ENCODE measurements around the gene ADNP2. TPM values are rescaled to one million over a fixed set of nuclear protein-coding genes. Genes with fewer than 3 reads are reported as not detected.

The ADNP2 gene, protein sequence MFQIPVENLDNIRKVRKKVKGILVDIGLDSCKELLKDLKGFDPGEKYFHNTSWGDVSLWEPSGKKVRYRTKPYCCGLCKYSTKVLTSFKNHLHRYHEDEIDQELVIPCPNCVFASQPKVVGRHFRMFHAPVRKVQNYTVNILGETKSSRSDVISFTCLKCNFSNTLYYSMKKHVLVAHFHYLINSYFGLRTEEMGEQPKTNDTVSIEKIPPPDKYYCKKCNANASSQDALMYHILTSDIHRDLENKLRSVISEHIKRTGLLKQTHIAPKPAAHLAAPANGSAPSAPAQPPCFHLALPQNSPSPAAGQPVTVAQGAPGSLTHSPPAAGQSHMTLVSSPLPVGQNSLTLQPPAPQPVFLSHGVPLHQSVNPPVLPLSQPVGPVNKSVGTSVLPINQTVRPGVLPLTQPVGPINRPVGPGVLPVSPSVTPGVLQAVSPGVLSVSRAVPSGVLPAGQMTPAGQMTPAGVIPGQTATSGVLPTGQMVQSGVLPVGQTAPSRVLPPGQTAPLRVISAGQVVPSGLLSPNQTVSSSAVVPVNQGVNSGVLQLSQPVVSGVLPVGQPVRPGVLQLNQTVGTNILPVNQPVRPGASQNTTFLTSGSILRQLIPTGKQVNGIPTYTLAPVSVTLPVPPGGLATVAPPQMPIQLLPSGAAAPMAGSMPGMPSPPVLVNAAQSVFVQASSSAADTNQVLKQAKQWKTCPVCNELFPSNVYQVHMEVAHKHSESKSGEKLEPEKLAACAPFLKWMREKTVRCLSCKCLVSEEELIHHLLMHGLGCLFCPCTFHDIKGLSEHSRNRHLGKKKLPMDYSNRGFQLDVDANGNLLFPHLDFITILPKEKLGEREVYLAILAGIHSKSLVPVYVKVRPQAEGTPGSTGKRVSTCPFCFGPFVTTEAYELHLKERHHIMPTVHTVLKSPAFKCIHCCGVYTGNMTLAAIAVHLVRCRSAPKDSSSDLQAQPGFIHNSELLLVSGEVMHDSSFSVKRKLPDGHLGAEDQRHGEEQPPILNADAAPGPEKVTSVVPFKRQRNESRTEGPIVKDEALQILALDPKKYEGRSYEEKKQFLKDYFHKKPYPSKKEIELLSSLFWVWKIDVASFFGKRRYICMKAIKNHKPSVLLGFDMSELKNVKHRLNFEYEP
- total RNA-seq (2022; extraction: Qiagen RNA extraction): 10.1 to 13.8 TPM (median 11.6 TPM) in 5 replicates

DNA sequence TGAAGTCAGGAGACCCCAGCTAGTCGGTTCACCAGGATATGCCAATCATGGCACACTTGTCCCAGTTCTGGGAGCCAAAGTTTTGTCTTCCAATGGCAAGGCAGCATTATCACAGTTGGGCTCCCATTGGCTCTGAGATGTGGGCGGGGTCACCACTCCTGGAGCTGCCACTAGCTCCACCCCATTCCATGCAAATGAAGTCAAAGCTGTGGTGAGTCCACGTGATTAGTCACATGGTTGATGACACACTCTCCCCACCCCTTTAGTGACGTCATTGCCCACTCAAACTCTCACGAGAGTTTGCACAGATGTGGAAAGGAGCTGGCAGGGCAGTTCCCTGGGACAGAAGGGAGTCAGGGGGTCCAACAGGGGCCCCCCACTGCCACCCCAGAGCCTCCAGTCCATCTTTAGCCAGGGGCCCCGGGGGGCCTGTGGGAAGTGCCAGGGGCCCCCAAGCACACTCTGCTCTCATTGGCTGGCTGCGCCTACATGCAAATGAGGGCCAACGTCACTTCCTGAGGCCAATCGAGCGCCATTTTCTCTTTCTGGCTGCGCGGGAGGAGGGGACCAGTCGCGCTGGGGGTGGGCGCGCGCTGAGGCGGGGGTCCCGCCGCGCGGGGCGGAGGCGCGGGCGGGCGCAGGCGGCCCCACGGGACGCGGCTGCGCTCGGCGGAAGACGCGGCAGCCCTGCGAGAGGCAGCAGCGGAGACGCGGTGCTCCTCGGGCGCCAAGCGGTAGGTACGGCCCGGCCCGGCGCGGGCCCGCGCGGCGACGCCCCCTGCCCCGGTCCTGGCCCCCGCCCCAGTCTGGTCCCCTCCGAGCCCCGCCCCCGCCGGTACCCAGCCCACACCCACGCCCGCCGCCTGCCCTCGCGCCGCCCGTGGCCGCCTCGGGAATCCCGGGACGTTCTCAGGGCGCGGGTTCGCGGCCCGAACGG lies at the start of gene ADNP2:
Gene ADNP2, plus strand, starts transcription at position 524 of the 937 bp plus-strand sequence. CDS start 8,281 bp downstream, outside the sequence.

Other genes starting within 250 kb of the ADNP2 start
- 14.5 to 20.6 TPM (median 19.1 TPM) in 5 replicates for gene SLC66A2, start 157.6 kb upstream of the ADNP2 start, total RNA-seq (2022; extraction: Qiagen RNA extraction)
- gene HSBP1L1, start 144.6 kb upstream of the ADNP2 start, total RNA-seq (2022; extraction: Qiagen RNA extraction): 9.4 to 14.5 TPM (median 13.6 TPM) in 5 replicates
- gene TXNL4A, start 120.7 kb upstream of the ADNP2 start, total RNA-seq (2022; extraction: Qiagen RNA extraction): 79.3 to 157 TPM (median 142 TPM) in 5 replicates
- gene RBFA, start 74.8 kb upstream of the ADNP2 start, total RNA-seq (2022; extraction: Qiagen RNA extraction): 28.1 to 32.0 TPM (median 29.3 TPM) in 5 replicates
- gene PARD6G, start 138.3 kb downstream of the ADNP2 start, total RNA-seq (2022; extraction: Qiagen RNA extraction): 1.9 to 3.4 TPM (median 2.7 TPM) in 5 replicates

All from A549 treated with Hydrocortisone at 1 μM for 4 hours (cell line).